Small intestine (tissue), 7 donors: ENCODE results near the gene RPL37A. TPM values are rescaled to one million over a fixed set of nuclear protein-coding genes. Genes with fewer than 3 reads are reported as not detected.
"Not testable (repeated sequence)": the region's sequence is repeated elsewhere in the genome, so short reads cannot be mapped to it uniquely, and the experiment has no call there.

ENCODE experiments used
- DNase-seq, 2 donors: peaks; one replicate each; pipeline versions ENCODE4 v3.0.0 to v3.0.0-alpha.2; 2013
- FAIRE-seq: peaks from 2 replicates; lab custom pipeline; 2012; peaks lifted over from hg19 to GRCh38; lab: Jason Lieb, UNC
- H3K27ac ChIP-seq, 3 donors: one replicate each; pipeline ENCODE4 v1.5.1; 2013; ENCODE audit warnings: low read length in 2 of 3, mild to moderate bottlenecking in 2 of 3, control low read depth in 1 of 3, inconsistent platforms in 1 of 3, low read depth in 1 of 3, moderate library complexity in 1 of 3
- H3K27me3 ChIP-seq, 3 donors: one replicate each; pipeline ENCODE4 v1.6.1; 2013; ENCODE audit warnings: low read length in 3 of 3, inconsistent platforms in 1 of 3; ENCODE audit not compliant: control insufficient read depth in 3 of 3, insufficient read depth in 3 of 3
- H3K36me3 ChIP-seq, 3 donors: one replicate each; pipeline ENCODE4 v1.6.1; 2013; ENCODE audit warnings: low read length in 3 of 3, inconsistent platforms in 1 of 3, low read depth in 1 of 3, mild to moderate bottlenecking in 1 of 3, moderate library complexity in 1 of 3; ENCODE audit not compliant: control insufficient read depth in 3 of 3, insufficient read depth in 2 of 3
- H3K4me1 ChIP-seq, 3 donors: one replicate each; pipeline ENCODE4 v1.6.1; 2013; ENCODE audit warnings: low read length in 2 of 3, inconsistent platforms in 1 of 3, low read depth in 1 of 3, mild to moderate bottlenecking in 1 of 3, moderate library complexity in 1 of 3; ENCODE audit not compliant: control insufficient read depth in 3 of 3, insufficient read depth in 2 of 3
- H3K4me3 ChIP-seq, 3 donors: one replicate each; pipeline ENCODE4 v1.5.1; 2013; ENCODE audit warnings: low read length in 3 of 3, control low read depth in 1 of 3, inconsistent platforms in 1 of 3, low read depth in 1 of 3, mild to moderate bottlenecking in 1 of 3, moderate library complexity in 1 of 3
- H3K9me3 ChIP-seq, 2 donors: one replicate each; pipeline ENCODE4 v1.6.1; 2013; ENCODE audit warnings: low read depth in 1 of 2, low read length in 1 of 2; ENCODE audit not compliant: control insufficient read depth in 2 of 2, insufficient read depth in 1 of 2
- WGBS, 3 donors: extraction: QIAGEN DNeasy Blood & Tissue Kit; methylation state at CpG; one replicate each; pipeline ENCODE4 v1.1.7; 2013; 5-methylcytosine and 5-hydroxymethylcytosine counted together
- polyA plus RNA-seq, 4 donors: library from polyadenylated mRNA; stranded (reverse) in 3 of 4; unstranded in 1 of 4; fragments of 200-250 nt in 3 of 4; fragments of 120-200 nt in 1 of 4; gene quantifications; one replicate each; pipeline versions ENCODE4 v1.2.1 to v1.2.3, GENCODE V29; 2013
- donor health status: healthy with polysubstance abuse.
- donor health status: control.
- donor health status: control.
- donor health status: Bipolar disorder and iron deficiency.
- donor health status: healthy.

Gene RPL37A
- polyA plus RNA-seq, 4 donors, result 1,824 to 4,790 (median 3,519) TPM

DNA sequence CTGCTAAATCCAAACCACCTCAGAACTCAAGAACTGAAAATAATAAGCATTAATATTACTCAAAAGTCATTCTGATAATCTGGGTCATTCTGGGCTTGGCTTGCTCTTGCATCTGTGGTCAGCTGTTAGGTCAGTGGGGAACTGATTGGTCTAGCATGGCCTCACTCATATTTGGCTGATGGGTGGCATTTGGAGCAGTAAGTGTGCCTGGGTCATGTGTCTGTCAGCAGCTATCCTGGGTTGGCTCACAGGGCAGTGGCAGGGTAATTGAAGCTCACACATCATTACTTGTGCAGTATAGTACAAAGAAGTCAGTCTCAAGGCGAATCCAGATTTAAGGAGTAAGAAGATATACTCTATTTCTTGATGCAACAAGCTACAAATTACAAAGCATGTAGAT, 9.6 kb downstream of the RPL37A start:
- H3K4me3 ChIP-seq, result no peak overlapping the region
- 91 to 100% (median 95%) methylated on average over 1 of the region's 1 CpG for WGBS, 3 donors
- DNase-seq (no peak), FAIRE-seq (no peak)
- H3K4me1 ChIP-seq, result no peaks in the 10 kb centered on the region
- H3K9me3 ChIP-seq, result no peaks in the 10 kb centered on the region
- H3K27me3 ChIP-seq, result no peaks in the 10 kb centered on the region
- no peak overlapping the region for H3K27ac ChIP-seq
- peaks cover 0 to 16% (median 4%) of the 10 kb centered on the region in 3 donors for H3K36me3 ChIP-seq

DNA sequence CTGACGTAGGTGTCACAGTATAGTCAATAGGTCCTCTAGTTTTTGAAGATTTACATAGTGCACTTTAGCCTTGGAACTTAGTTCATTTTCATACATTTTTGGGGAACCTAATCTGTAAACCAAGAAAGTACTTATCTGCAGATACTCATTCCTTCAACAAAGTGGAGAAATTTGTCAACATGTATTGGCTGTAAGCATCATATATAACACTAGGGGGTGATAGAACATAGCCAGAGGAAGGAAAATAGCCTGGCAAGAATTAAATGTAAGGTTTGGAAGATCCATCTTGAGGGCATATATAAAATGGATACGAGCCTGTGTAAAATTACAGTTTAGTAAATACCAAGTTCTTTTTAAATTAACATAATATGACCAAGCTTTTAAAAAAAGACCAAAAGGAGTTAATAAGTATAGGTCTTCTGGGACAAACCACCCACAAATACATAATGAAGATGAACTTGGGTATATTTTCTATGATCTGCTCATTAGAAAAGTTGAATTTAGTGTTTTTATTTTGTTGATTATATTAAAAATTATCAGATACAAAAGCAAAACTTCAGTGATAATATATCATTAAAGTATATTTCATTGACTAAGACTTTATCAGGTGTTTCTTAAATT, 18.2 kb downstream of the RPL37A start:
- FAIRE-seq, result no peak
- Histone ChIP-seq H3K27me3 (no peaks in the 10 kb centered on the region), H3K27ac (no peak overlapping the region), H3K9me3 (no peaks in the 10 kb centered on the region), H3K4me1 (no peaks in the 10 kb centered on the region), H3K4me3 (no peak overlapping the region), H3K36me3 (no peaks in the 10 kb centered on the region)
- WGBS, 3 donors, result 43 to 47% (median 45%) methylated on average over 2 of the region's 2 CpGs
- DNase-seq, result peak; percentile 46 to 56

DNA sequence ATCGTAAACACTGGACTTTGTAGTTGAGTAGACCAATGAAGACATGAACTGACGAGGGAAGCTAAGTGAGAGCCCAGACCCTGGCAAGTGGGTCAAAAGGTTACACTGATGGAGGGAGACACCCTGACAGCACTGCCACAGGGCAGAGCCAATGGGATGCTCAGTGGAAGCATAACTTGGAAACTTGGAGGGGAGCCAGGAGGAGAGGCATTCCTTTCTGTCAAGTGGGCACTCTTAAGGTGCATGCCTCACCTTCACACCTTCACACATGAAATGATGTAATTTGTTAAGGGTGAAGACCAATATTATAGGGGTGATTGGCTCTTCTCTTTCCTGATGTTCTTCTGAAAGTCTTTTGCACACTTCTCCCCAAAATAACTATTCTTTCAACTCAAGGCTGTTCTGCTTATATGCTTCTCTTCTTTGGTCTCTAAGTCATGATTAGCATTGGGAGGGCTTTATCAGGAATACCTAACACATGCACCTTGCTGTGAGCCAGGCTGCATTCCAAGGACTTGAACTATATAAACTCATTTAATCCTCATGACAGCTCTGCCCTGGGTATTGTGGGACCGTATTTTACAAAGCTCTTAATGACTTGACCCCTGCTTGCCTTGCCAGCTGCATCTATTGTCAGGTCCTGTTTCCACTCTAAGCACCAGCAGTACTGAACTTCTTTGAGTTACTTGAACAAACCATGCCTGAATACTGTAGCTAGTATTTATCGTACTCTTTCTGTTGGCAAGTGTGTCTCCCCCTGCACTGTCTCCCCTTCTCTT, 19.0 kb downstream of the RPL37A start:
- Histone ChIP-seq H3K36me3 (no peaks in the 10 kb centered on the region), H3K27ac (no peak overlapping the region), H3K4me3 (no peak overlapping the region), H3K4me1 (no peaks in the 10 kb centered on the region), H3K9me3 (no peaks in the 10 kb centered on the region), H3K27me3 (no peaks in the 10 kb centered on the region)
- 82 to 91% (median 85%) methylated on average over 4 of the region's 4 CpGs for WGBS, 3 donors
- no peak for FAIRE-seq
- DNase-seq, result no peak

DNA sequence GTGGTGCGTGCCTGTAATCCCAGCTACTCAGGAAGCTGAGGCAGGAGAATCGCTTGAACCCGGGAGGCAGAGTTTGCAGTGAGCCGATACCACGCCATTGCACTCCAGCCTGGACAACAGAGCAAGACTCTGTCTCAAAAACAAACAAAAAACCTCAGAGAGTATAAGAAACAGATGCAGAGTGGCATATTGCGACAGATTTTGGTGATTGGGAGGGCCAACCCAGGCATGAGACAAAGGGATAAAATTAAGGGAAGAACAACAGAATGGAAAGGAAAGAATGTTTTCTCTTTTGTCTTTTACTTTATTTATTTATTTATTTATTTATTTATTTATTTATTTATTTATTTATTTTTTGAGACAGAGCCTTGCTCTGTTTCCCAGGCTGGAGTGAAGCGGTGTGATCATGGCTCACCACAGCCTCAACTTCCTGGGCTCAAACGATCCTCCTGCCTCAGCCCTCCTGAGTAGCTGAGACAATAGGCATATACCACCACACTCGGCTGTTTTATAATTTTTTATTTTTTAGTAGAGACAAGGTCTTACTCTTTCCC, 20.0 kb downstream of the RPL37A start:
- FAIRE-seq, H3K9me3 ChIP-seq, DNase-seq, H3K27ac ChIP-seq, H3K27me3 ChIP-seq, H3K4me3 ChIP-seq, H3K36me3 ChIP-seq, H3K4me1 ChIP-seq: not testable (repeated sequence)
- WGBS, 3 donors, result 83 to 90% (median 88%) methylated on average over 9 of the region's 9 CpGs

DNA sequence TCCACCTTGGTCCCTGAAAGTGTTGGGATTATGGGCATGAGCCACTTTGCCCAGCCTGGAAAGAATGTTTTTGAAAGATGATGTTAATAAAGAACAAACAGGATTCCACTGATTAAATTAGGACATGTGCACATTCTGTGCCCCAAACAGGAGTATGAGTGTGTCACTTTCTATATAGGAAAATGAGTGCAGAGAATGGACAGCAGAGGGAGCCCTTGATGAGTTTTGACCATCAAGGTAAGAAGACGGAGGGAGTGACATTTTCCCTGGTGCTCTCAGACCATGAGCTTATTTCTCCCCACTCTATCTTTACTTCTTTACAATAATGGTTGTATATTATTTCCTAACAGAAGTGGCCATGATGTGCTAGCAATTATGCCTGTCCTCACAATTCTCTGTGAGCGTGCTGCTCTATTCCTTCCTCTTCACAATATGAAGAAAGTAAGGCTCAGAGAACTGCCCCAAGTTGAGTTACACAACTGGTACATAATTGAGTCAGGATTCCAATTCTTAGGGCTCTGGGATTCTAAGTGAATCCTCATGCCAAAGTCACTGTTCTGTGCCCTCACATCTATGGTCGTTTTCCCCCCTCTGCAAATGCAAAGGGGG, 20.6 kb downstream of the RPL37A start:
- FAIRE-seq (no peak), DNase-seq (peak; percentile 81 to 90)
- H3K36me3 ChIP-seq, result no peaks in the 10 kb centered on the region
- no peak overlapping the region for H3K27ac ChIP-seq
- 61 to 67% (median 66%) methylated on average over 3 of the region's 3 CpGs for WGBS, 3 donors
- H3K4me3 ChIP-seq, result no peak overlapping the region
- no peaks in the 10 kb centered on the region for H3K4me1 ChIP-seq
- H3K9me3 ChIP-seq, result peaks cover 0 to 3% of the 10 kb centered on the region in 2 donors
- no peaks in the 10 kb centered on the region for H3K27me3 ChIP-seq

DNA sequence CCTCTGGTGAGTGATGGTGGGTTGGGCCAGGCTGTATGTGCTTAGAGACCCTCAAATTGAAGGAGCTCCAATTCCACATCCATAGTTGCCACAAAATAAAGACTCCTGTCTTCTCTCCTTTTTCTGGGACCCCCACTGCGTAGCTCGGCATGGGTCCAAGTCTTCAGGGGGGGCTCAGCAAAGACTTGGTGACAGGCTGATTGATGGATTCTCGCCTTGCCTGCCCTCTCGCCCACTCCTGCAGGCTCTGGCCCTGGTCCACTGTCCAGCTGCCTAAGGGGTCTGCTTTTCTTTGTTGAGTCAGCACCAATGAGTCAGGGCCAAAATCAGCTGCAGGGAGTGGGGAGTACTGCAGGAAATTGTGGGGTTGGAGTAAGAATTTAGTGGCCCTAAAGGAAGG, 21.5 kb downstream of the RPL37A start:
- DNase-seq (no peak), FAIRE-seq (no peak)
- 91 to 94% (median 94%) methylated on average over 4 of the region's 4 CpGs for WGBS, 3 donors

DNA sequence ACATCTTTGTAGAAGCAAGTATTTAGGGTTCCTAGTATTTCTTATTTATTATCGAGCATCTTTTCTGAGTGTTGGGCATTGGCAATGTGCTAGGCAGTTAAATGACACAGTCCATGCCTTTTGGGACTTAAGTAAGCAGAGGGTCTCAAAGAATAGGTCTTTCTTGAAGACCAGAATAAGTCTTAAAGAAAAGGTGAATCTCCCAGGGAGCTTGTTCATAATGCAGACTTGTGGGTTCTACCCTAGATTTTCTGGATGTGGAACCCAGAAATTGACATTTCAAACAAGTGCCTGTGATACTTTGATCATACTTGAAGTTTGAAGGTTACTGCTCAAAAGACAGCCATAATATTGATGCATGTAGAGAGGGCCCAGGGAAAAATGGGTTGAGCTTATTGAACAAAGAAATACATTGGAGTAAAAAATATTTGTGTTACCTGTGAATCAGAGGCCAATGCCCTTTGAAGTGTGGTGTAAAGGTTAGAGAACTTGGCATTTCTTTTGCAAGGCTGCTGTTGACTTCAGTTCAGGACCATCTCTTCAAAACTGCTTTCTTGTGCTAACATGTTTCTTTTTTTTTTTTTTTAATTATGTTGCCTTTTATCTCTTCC, 24.4 kb downstream of the RPL37A start:
- whole genome bisulfite sequencing, 3 donors, result 93 to 97% (median 95%) methylated on average over 1 of the region's 1 CpG
- no peaks in the 10 kb centered on the region for H3K36me3 ChIP-seq
- peaks cover 0 to 9% of the 10 kb centered on the region in 2 donors for H3K9me3 ChIP-seq
- no peak overlapping the region for H3K27ac ChIP-seq
- no peak overlapping the region for H3K4me3 ChIP-seq
- peak in 1 of 2 donors; percentile 45 for DNase-seq
- H3K27me3 ChIP-seq, result no peaks in the 10 kb centered on the region
- no peaks in the 10 kb centered on the region for H3K4me1 ChIP-seq
- no peak for FAIRE-seq

More for the DNA sequence above, 21.5 kb downstream of the RPL37A start:
- Histone ChIP-seq H3K27me3 (no peaks in the 10 kb centered on the region), H3K4me1 (no peaks in the 10 kb centered on the region), H3K4me3 (no peak overlapping the region), H3K27ac (no peak overlapping the region), H3K36me3 (no peaks in the 10 kb centered on the region), H3K9me3 (peaks cover 0 to 9% of the 10 kb centered on the region in 2 donors)

DNA sequence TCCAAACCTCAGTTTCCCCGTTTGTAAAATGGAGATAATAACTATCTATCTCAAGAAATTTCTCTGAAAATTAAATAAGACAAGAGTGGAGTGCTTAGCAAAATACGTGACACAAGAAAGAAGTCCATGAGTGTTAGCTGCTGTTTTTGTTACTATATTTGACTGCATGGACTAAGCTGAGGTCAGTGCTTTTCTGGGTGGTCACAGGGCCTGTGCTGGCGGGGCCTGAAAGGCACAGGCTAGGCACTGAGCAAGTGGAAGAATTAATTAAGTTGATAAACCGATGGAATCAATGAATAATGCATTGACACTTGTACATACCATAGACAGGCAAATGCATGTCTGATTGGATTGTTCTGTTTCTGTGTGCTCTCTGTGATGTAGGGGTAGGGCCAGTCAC, 27.3 kb downstream of the RPL37A start:
- H3K27ac ChIP-seq, result no peak overlapping the region
- H3K9me3 ChIP-seq, result peaks cover 0 to 9% of the 10 kb centered on the region in 2 donors
- H3K36me3 ChIP-seq, result no peaks in the 10 kb centered on the region
- FAIRE-seq (no peak), DNase-seq (no peak)
- no peaks in the 10 kb centered on the region for H3K4me1 ChIP-seq
- 75 to 77% (median 75%) methylated on average over 4 of the region's 4 CpGs for WGBS, 3 donors
- H3K4me3 ChIP-seq, result no peak overlapping the region
- H3K27me3 ChIP-seq, result no peaks in the 10 kb centered on the region
